HG02870 (cell line): ENCODE data around the gene FRRS1L.

Source experiments
- ATAC-seq: cut with Tn5 transposase; IDR thresholded peaks from one replicate; pipeline ENCODE4 v1.9.1; 2021; ENCODE audit warnings: mild to moderate bottlenecking, moderate library complexity; ENCODE audit not compliant: unreplicated experiment

The FRRS1L gene

GRCh38 chr9:109166771-109167601, at the start of gene FRRS1L:
Gene FRRS1L, minus strand, starts transcription at chr9:109167249. Its CDS starts 111 bp downstream, at chr9:109167138.
- no peak for ATAC-seq

- no peak for ATAC-seq
Observed at GRCh38 chr9:109214414-109214813, 47.4 kb upstream of the FRRS1L start.

GRCh38 chr9:109213285-109214121, 46.5 kb upstream of the FRRS1L start:
- no peak for ATAC-seq

- no peak for ATAC-seq
Observed at GRCh38 chr9:109212768-109213167, 45.7 kb upstream of the FRRS1L start.

- no peak for ATAC-seq
Observed at GRCh38 chr9:109206670-109207069, 39.6 kb upstream of the FRRS1L start.

GRCh38 chr9:109205526-109205925, 38.5 kb upstream of the FRRS1L start:
- ATAC-seq = no peak

- ATAC-seq = no peak
Observed at GRCh38 chr9:109203761-109204360, 36.8 kb upstream of the FRRS1L start.

GRCh38 chr9:109199676-109200075, 32.6 kb upstream of the FRRS1L start:
- ATAC-seq = no peak

- no peak for ATAC-seq
Observed at GRCh38 chr9:109198736-109199382, 31.8 kb upstream of the FRRS1L start.

GRCh38 chr9:109193974-109194556, 27.0 kb upstream of the FRRS1L start:
- no peak for ATAC-seq

- ATAC-seq = no peak
Observed at GRCh38 chr9:109192732-109193361, 25.8 kb upstream of the FRRS1L start.

GRCh38 chr9:109191746-109192145, 24.7 kb upstream of the FRRS1L start:
- no peak for ATAC-seq

GRCh38 chr9:109190151-109190550, 23.1 kb upstream of the FRRS1L start:
- ATAC-seq = no peak

- ATAC-seq = no peak
Observed at GRCh38 chr9:109186857-109187520, 19.9 kb upstream of the FRRS1L start.

- ATAC-seq = peak; percentile 43
Observed at GRCh38 chr9:109182940-109183798, 16.1 kb upstream of the FRRS1L start.

GRCh38 chr9:109182550-109182939, 15.5 kb upstream of the FRRS1L start:
- ATAC-seq = no peak

GRCh38 chr9:109181284-109181683, 14.2 kb upstream of the FRRS1L start:
- peak; percentile 74 for ATAC-seq

GRCh38 chr9:109179801-109180523, 12.9 kb upstream of the FRRS1L start:
- ATAC-seq = no peak
